GM12874 (cell line): ENCODE results near the gene HERC6.

Experiments used
- TF ChIP-seq, protein P1 (sequence below): IDR thresholded peaks from 2 replicates; pipeline ENCODE4 v1.5.1; 2011; ENCODE audit warnings: low read depth, mild to moderate bottlenecking, control low read depth, low read length, moderate library complexity; ENCODE audit not compliant: insufficient read depth

The HERC6 gene

DNA sequence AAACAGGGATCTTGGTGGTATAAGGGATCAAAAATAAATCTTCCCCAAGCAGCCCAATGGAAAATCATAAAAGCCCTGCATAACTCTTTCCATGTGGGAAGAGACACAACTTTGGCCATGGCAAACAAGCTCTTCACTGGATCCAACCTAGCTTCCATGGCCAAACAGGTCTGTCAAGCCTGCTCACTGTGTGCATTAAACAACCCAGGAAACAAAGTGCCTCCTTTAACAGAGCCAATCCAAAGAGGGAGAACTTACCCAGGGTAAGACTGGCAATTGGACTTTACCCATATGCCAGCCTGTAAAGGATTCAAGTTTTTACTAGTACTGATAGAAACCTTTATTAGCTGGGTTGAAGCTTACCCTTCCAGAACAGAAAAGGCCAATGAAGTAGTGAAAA lies 70.6 kb downstream of the HERC6 start:
- TF ChIP-seq, protein P1, sequence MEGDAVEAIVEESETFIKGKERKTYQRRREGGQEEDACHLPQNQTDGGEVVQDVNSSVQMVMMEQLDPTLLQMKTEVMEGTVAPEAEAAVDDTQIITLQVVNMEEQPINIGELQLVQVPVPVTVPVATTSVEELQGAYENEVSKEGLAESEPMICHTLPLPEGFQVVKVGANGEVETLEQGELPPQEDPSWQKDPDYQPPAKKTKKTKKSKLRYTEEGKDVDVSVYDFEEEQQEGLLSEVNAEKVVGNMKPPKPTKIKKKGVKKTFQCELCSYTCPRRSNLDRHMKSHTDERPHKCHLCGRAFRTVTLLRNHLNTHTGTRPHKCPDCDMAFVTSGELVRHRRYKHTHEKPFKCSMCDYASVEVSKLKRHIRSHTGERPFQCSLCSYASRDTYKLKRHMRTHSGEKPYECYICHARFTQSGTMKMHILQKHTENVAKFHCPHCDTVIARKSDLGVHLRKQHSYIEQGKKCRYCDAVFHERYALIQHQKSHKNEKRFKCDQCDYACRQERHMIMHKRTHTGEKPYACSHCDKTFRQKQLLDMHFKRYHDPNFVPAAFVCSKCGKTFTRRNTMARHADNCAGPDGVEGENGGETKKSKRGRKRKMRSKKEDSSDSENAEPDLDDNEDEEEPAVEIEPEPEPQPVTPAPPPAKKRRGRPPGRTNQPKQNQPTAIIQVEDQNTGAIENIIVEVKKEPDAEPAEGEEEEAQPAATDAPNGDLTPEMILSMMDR: no peak

DNA sequence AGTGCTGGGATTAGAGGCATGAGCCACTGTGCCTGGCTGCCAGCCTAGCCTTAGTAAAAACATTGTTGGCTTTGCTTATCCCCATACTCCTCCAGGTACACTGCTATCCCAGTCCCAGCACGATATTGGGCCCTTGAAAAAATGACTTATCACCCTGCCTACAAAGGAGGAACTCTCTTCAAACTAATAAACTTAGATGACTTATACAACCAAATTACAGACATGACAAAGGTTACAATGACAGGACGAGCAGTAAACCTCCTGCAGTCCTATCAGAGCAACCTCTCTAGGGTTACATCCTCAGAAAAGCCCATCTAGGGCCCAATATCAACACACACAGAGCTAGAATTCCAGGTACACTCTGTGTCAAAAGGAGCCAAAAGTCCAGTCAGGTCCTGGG lies 72.6 kb downstream of the HERC6 start:
- TF ChIP-seq, protein P1: no peak

DNA sequence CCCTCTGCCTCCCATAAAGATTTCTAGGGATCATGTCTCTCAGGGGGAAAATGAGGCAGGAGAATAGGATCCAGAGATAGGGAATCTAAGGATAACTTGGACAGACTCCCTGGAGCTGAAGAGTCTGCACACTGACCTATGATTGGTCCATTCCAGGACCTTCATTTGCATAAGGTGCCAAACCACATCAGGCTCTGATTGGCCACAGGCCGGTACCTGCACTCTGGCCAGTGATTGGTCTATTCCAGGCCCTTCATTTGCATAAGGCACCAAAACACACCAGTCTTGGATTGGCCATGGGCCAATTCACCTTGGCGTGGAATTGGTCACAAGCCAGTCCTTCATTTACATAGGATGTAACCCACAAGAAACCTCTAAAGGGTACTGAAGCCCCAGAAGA lies 74.3 kb downstream of the HERC6 start:
- TF ChIP-seq, protein P1: no peak

DNA sequence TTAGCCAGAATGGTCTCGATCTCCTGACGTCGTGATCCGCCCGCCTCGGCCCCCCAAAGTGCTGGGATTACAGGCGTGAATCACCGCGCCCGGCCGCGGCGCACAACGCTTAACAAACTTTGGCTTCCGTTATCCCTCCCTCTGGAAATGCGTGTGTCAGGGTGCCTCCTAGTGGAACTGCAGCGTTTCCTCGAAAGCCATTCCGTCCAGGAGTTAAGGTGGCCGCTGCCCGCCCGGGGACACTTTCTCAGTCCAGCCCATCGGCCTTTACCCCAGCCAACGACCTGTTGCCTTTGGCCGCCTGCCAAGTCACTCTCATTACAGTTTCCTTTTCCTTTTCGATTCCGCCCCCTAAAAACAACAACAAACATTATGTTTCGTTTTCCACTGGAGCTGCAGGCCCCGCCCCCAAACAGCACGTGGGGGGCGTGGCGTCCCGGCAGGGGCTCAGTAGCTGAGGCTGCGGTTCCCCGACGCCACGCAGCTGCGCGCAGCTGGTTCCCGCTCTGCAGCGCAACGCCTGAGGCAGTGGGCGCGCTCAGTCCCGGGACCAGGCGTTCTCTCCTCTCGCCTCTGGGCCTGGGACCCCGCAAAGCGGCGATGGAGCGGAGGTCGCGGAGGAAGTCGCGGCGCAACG lies 78.1 kb downstream of the HERC6 start, which contains the start of gene HERC5:
Gene HERC5 (plus strand): TSS at position 450 of the 637 bp plus-strand sequence. CDS start 151 bp downstream, at position 601.
- TF ChIP-seq, protein P1: peak; percentile 36; the same call in 1 of the 2 replicates

DNA sequence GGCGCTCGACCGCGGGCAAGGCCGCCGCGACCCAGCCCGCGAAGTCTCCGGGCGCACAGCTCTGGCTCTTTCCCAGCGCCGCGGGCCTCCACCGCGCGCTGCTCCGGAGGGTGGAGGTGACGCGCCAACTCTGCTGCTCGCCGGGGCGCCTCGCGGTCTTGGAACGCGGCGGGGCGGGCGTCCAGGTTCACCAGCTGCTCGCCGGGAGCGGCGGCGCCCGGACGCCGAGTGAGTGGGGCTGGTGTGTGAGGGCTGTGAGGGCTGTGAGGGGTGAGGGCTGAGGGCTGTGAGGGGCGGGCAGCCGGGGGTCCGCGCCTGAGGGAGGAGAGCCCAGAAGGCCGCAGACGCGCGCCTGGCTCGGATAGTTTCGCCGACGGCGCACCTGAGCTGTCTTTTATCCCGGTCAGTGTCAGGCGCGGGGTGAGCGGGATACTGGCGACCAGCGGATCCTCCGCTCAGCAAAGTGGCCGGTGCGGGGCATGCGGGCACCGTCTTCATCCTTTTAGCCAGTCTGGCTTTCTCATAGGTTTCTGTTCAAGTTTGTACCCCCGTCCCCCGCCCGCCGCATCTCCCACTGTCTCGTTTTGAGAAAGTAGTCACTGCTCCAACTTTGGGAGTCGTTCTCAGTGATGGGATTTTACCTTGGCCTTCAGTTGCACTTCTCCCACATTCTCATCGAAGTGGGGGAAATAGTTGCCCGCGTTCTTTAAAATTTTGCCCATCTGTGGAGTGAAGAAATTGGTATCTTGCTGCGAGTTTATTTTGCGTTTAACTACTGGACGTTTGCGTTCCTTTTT lies 78.9 kb downstream of the HERC6 start:
- TF ChIP-seq, protein P1: no peak

DNA sequence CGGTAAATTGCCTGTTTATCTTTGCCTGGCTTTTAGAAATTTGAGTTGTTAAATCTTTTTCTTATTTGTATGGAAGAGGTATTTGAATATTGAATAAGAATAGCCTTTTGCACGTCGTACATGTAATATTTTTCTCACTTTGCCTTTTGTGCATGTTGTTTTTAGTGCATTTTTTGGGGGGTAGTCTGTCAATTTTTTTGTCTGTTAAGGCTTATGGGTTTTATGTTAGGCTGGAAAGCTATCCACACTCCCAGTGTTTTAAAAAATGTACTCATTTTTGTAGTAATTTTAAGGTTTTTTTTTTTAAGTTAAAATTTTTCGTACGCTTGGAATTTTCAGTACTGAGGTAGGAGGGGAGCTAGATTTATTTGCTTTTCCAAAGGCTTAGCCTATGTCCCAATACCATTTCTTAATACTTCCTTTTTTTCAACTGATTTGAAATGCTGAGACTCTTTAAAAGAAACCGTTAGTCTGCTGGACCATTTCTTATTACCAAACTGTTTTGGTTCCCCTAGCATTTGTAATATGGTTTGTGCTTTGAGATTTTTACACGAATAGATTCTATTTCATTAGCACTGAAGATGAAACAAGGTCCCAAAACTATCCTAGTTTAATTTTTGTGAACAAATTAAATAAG lies 79.6 kb downstream of the HERC6 start:
- TF ChIP-seq, protein P1: no peak

DNA sequence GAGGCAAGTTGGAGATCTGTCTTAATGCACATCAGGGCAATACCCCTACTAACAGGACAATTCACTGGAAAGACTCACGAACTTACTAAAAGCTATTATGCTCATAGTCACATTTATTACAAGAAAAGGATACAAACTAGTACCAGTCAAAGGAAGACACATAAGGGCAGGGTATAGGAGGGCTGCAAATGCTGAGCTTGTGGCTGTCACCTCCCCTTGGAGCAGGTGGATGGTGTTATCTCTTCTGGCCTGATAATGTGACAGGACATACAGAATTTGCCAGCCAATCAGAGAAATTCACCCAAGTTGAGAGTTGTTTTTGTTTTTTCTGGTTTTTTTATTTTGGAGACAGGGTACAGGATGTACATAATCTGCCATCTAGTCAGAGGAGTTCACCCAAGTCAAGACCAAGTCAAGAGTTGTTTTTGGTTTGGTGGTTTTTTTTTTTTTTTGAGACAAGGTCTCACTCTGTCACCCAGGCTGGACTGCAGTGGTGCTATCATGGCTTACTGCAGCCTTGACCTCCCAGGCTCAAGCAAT lies 87.1 kb downstream of the HERC6 start:
- TF ChIP-seq, protein P1: no peak
